HG02623 (cell line): ENCODE data around the gene KIF26B.

ENCODE experiments used
- ATAC-seq: cut with Tn5 transposase; IDR thresholded peaks from one replicate; pipeline ENCODE4 v1.9.1; 2021; ENCODE audit warnings: moderate library complexity; ENCODE audit not compliant: unreplicated experiment

Gene KIF26B

DNA sequence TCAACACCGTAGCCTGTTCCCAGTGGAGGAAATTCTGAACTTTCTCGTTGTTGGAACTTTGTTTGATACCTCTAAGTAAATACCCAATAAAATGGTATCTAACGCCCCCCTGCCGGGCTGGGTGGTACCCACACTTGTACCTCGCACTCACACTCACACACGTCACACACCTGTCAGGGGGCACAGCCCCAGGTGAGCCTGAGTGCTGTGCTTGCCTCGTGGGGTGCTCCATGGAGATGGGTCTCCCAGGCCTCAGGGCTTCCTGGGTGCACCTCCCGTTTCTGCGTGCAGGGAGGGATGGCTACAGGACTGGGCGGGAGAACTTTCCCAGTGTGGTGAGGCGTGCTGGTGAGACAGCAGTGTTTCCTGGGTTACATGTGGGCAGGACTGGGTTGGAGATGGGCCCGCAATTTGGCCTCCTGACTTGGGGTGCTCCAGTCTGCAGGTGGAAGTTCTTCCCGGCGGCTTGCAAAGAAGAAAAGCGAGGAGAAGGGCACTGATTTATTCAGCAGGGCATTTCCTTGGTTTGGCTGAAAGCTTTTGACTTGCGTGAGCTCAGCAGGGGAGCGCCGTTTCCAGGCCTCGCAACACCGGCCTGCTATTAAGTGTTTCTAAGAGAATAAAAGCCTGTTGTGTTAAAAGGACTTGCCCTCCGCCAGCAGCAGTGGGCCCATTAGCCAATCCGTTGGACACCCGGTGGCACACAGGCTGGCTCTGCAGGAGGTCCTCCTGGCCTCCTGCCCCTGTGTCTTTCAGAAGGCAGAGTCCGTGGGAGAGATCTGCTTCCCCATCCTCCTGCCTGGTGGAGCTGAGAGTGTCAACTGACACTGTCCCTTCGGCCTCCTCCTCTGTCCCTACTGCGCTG, 79.7 kb downstream of the KIF26B start:
- ATAC-seq = no peak

DNA sequence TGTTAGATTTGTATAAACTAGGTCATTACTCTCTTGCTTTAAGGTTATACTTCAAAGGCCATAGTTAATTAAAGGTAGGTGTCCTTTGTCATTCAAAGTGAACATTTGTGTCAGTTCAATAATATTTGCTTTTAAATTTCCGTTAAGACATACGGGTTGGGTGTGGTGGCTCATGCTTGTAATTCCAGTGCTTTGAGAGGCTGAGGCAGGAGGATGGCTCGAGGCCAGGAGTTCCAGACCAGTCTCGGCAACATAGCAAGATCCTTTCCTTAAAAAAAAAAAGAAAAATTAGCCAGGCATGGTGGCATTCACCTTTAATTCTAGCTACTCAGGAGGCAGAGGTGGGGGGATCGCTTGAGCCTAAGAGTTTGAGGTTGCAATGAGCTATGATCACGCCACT, 80.4 kb downstream of the KIF26B start:
- no peak for ATAC-seq

DNA sequence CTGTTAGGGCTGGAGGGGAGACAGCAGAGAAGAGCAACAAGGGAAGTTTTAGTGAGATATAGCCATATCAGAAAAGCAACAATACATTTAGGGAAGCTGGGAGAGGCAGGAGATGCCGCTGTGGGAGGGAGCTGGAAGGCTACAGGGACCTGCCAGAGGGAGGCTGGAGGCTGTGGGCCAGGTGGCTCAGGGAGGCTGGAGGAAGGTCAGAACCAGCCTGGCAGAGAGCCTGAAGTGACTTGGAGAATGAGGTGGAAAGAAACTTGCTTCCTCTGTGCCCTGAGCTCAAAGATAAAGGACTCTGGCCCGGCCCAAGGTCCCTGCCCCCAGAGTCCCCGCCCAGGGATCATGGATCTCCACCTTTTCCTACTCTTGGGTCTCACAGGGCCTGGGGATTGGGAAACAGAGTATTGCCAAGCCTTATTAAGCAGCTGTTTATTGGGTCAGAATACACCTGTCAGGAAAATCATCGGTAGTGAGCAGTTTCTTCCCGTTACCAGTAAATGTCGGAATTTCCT, 85.9 kb downstream of the KIF26B start:
- ATAC-seq = no peak

GRCh38 chr1:245241526-245242130, 86.8 kb downstream of the KIF26B start:
- ATAC-seq = no peak

DNA sequence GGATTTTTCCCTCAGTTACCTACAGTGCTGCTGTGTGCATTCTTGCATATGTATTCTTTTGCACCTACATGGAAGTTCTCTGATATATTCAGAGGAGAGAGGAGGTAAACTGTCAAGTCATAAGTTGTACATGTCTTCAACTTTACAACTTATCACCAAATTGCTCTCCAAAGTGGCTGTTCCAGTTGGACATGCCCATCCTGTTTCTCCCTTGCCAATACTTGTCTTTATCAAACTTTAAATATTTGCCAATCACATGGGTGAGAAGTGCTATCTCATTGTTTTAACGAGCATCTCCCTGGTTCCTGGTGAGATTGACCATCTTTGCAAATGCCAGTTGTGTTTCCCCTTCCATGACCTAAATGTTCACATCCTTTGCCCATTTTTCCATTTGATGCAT, 88.2 kb downstream of the KIF26B start:
- no peak for ATAC-seq

DNA sequence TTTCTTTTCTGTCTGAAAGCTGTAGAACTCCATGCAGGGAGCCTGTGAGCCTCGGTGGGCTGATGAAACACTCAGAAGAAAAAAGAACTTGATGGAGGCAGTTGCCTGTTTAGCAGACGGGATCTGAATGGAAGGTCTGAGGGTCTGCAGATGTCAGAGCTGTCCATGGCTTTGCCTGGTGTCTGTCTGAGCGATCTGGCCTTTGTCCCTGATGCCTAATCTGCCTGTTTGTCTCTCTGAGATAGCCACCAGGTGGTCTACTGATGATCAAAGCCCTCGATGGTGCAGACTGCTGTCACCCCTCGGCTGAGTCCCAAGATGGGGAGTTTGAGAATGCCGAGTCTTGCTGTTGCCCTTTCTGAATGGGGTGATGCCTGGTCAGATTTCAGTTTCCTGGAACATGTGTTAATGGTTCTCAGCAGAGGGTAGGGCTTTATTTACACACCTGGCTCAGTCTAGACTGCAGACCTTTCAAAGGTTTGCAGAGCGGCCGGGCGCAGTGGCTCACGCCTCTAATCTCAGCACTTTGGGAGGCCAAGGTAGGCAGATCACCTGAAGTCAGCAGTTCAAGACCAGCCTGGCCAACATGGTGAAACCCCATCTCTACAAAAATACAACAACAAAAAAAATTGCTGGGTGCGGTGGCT, 90.4 kb downstream of the KIF26B start:
- ATAC-seq = no peak

GRCh38 chr1:245246433-245246832, 91.6 kb downstream of the KIF26B start:
- no peak for ATAC-seq

GRCh38 chr1:245247356-245247755, 92.6 kb downstream of the KIF26B start:
- ATAC-seq = no peak

- ATAC-seq = no peak
Observed at GRCh38 chr1:245247801-245248200, 93.0 kb downstream of the KIF26B start.

GRCh38 chr1:245248231-245248731, 93.5 kb downstream of the KIF26B start:
- ATAC-seq = no peak

GRCh38 chr1:245255783-245256182, 101.0 kb downstream of the KIF26B start:
- no peak for ATAC-seq

GRCh38 chr1:245256528-245256927, 101.7 kb downstream of the KIF26B start:
- ATAC-seq = no peak

DNA sequence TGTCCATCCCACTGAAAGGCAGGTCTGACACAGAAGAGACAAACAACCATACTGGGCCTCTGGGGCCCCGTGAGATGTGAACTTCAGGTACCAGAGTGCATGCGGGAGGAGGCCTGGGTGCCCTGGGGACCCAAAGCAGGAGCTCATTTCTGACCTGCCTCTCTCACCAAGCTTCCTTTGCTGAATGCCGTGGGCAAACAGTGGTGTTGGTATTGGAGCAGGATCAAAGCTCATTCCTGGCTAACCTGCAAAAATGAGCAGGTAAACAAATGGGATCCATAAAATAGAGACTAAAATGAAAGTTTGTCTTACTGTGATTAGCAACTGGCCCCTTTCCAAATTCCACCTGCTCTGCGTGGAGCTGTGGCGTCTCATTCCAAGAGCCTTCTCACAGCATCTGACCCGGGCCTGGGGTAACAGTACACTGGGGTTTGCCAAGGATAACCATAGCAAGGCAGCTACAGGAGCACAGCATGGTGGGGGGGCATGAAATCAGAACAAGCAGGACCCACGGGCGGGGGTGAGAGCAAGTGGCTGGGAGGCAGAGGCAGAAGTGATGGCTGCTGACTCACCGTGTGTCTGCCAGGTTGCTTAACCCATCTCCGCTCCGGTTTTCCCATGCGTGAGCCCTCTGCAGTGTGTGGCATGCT, 103.6 kb downstream of the KIF26B start:
- ATAC-seq = no peak

GRCh38 chr1:245260110-245260882, 105.5 kb downstream of the KIF26B start:
- ATAC-seq = no peak

DNA sequence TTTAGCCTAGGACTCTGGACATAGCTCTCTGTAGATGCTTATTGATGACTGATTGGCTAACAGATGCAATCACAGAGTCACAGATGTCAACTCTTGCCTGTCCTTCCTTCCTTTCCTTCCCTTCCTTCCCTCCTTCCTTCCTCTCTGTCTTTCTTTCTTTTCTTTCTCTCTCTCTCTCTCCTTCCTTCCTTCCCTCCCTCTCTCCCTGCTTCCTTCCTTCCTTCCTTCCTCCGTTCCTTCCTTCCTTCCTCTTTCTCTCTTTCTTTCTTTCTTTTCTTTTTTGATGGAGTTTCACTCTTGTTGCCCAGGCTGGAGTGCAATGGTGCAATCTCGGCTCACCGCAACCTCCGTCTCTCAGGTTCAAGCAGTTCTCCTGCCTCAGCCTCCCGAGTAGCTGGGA, 106.1 kb downstream of the KIF26B start:
- ATAC-seq = no peak

- ATAC-seq = no peak
Observed at GRCh38 chr1:245261786-245262185, 107.0 kb downstream of the KIF26B start.

DNA sequence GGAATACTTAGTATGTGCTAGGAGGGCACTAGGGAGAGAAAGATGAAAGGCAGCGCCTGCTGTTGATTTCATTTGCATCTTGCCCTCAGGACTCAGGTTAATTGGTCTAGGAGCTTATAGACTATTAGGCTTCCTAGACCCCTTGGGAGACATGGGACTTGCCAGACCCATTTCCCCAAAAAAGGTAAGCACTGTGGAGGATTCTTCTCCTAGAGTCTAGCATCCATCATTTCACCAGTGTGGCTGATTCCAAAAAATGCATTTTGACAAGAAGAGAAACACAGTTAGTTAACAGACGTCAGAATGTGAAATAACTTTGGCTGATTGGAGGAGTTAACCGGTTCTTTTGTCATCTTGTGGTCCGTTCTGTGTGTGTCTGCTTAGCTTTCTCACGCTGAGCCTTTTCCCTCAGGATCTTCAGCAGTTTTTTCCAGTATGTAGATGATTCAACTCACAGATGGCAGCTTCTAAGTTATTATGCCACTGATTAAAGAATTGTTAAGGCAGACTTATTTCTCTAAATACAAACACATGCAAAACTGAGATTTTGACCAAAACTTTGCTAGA, 108.8 kb downstream of the KIF26B start:
- no peak for ATAC-seq

- ATAC-seq = no peak
Observed at GRCh38 chr1:245264226-245264625, 109.4 kb downstream of the KIF26B start.

- no peak for ATAC-seq
Observed at GRCh38 chr1:245266105-245266504, 111.3 kb downstream of the KIF26B start.

GRCh38 chr1:245270063-245270462, 115.3 kb downstream of the KIF26B start:
- no peak for ATAC-seq
